GM18508 (cell line): ENCODE results near the gene GAP43.

Source experiments
- ATAC-seq: cut with Tn5 transposase; IDR thresholded peaks from one replicate; pipeline ENCODE4 v1.9.1; 2021; ENCODE audit warnings: moderate number of reproducible peaks; ENCODE audit not compliant: insufficient read depth, unreplicated experiment

The GAP43 gene

GRCh38 chr3:115659253-115660220 is 36.2 kb downstream of the GAP43 start:
- ATAC-seq = peak; percentile 5

DNA sequence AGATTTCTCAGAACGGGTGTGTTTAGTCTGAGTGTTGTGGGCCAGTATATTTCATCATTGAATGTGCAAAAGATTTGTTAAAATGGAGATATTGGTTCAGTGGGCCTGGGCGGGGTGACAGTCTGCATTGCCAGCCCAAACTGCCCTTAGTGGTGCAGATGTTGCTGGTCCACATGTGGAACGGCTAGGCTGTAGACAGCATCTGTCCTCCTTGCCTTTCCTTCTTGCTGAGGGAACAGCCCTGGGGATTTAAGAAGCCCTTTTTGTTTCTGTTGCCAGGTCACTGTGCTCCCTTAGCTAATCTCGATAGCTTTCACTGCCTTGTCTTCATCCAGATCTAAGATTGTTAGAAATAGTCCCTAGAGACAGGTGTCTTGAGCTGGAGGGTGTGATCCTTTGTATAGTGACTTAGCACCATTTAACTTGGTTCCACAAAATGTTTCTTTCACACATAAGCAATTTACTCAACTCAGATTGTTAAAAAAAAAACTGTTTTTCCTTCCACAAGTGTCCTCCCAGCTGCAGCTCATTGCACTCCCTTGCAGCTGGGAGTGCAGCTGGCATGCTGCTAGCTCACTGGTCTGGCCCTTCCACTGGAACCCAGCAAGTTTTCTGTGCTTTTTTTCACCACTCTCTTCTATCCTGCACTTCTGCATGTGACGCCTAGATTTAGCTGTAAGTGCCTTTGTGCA is 37.5 kb downstream of the GAP43 start:
- no peak for ATAC-seq

DNA sequence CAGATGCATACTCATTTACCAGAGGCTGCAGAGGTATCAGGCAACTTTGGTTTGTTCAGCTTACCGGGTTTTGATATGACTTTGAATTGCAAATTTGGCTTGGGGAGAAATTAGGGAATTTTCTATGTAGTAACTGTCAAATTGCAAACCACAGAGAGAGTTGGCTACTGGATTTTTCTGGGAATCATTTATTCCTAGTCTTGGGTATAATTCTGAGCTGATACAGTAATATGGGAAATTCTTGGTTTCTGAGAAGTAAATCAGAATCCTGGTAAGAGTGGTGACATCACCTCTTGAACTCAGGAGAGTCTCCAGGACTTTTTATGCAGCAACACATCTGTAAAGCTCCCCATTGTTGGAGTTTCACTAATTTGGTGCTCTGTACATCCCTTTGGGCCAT is 39.0 kb downstream of the GAP43 start:
- no peak for ATAC-seq

DNA sequence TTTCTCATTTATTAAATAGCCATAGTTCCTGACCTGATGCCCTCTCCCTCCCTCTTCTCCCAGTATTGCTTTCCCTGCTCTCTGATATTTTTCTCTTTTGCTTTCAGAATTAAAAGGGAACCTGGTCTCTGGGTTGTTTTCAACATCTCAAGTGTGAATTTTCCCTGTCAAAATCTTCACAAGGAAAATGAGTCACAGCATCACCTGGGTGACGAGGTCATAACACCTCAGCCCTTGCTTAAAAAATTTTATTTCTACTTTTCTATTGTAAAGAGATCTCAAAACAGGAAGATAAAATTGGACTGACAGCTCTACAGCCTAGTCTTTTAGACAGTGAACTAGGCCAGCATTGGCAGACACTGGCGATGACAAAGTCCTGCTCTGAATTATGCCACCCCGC is 40.1 kb downstream of the GAP43 start:
- ATAC-seq = no peak

GRCh38 chr3:115666081-115666480 is 42.8 kb downstream of the GAP43 start:
- no peak for ATAC-seq

DNA sequence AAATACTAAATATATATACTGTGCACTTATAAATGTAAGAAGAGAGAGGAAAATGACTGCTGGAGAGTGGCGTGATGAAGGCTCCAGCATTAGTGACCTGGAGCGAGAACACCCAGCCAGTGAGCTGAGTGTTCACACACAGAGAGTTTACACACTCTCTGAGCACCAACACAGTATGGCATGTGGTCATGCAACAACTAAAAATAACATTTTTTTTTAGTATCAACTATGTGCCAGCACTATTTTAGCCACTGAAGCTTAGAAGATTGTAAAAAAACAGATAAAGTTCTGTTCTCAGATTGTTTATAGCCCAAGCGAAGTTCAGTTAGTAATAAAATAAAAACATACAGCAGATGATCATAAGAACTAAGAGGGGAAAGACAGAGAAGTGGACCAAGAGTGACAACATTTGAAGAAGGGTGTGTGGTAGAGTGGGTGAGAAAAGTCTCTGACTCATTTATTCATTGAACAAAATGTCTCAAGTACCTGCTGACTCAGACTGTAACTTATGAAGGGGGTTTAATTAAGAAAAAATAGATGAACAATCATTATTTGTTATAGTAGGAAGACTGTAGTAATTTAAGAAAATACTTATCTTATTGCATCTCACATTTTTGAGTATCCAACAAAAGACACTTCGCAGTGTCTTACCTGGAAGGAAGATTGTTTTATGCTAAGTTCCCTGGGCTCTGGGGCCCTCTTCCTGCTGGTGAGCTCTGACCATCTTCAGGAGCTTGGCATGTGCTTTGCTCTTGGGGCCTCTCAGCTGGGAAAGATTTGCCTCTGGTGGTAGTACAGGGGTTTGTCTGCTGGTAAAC is 43.8 kb downstream of the GAP43 start:
- peak; percentile 91 for ATAC-seq

- ATAC-seq = peak; percentile 14
Observed at GRCh38 chr3:115667738-115668065, 44.4 kb downstream of the GAP43 start.

- ATAC-seq = no peak
Observed at GRCh38 chr3:115670911-115671310, 47.6 kb downstream of the GAP43 start.

- no peak for ATAC-seq
Observed at GRCh38 chr3:115671761-115672455, 48.6 kb downstream of the GAP43 start.

- ATAC-seq = no peak
Observed at GRCh38 chr3:115673881-115674280, 50.6 kb downstream of the GAP43 start.

DNA sequence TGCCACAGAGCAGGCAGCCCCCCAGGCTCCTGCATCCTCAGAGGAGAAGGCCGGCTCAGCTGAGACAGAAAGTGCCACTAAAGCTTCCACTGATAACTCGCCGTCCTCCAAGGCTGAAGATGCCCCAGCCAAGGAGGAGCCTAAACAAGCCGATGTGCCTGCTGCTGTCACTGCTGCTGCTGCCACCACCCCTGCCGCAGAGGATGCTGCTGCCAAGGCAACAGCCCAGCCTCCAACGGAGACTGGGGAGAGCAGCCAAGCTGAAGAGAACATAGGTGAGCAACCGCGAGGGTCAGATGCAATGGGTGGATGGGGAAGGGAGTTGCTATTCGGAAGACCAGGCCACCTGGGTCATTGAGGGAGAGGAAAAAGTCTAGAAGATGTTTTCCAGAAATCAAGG is 53.0 kb downstream of the GAP43 start:
- no peak for ATAC-seq

- no peak for ATAC-seq
Observed at GRCh38 chr3:115680803-115681345, 57.6 kb downstream of the GAP43 start.

GRCh38 chr3:115681736-115682135 is 58.4 kb downstream of the GAP43 start:
- no peak for ATAC-seq

DNA sequence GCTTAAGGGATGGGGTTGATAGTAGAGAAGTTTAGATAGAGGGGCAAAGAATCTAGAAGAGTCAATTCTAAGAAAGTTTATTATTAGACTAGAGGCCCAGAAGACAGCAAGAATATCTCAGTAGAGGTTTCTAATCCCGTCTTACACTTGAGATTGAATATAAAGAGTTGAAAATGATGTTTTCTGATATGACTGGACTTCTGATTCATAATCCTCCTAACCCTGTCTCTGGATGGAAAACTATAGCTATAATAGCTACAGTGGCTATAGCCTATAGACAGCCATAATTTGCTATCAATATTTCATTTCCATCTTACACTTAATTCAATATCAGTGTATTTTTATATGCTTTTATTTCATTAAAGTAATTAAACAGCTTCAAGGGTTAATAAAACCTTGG is 60.0 kb downstream of the GAP43 start:
- no peak for ATAC-seq

GRCh38 chr3:115683773-115684172 is 60.5 kb downstream of the GAP43 start:
- no peak for ATAC-seq

- peak; percentile 87 for ATAC-seq
Observed at GRCh38 chr3:115685097-115685496, 61.8 kb downstream of the GAP43 start.

- no peak for ATAC-seq
Observed at GRCh38 chr3:115687721-115688120, 64.4 kb downstream of the GAP43 start.

DNA sequence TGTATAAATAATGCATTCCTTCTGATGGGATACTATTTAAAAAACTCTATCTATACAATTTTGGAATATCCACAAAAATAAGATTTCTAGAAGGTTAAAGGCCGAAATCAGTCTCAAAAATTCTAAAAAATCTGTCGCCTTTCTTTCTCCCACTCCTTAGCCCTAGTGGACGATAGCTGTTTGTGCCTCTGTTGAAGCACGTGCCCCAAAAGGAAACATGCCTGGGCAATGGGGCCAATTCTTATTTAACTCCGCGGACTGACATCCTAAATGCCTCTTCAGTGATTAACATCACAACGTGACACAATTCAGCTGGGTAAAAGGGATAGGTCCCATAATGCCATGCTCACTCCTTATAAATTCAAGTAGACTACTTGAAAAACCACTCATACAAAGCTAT is 65.1 kb downstream of the GAP43 start:
- no peak for ATAC-seq

DNA sequence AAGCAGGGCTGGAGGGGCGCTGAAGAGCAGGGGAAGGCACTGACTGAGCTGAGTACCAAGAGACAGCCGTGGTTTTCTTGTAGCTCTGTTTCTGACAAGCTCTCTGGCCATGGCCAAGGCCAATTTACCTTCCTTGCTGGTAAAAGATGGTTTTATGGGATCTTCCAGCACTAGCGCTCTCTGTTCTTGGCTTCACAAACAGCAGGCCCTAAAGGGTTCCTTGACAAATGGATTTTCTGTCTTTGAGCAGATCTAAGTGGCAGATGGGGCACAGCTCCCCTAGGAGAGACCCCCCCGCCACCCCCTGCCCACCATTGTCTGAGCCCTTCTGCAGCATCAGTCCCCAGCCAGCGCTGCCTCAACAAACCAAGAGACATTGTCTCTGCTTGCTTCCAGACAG is 66.6 kb downstream of the GAP43 start:
- ATAC-seq = no peak

DNA sequence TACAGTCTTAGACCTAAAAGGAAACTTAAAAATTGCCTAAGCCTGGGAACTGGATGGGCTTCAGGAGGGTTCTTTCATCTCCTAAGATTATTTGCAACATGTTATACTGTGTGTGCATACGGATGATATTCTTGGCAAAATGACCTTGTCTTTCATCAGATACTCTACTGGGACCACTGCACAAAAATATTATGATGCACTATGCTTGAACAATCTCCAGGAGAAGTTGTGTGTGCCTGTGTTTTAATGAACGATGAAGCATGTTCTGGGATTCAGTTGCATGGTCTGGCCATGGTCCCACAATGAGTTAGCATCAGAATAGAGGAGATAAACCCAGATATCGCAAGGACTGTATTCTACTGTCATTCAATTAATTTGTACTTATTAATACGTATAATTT is 68.7 kb downstream of the GAP43 start:
- no peak for ATAC-seq
